GM18505 (cell line): ENCODE results near the gene ZNF385B.

Experiments
- ATAC-seq: cut with Tn5 transposase; IDR thresholded peaks from one replicate; pipeline ENCODE4 v1.9.1; 2021; ENCODE audit not compliant: unreplicated experiment
- POLR2A ChIP-seq: IDR thresholded peaks from 4 replicates; pipeline ENCODE4 v1.6.1; 2011; ENCODE audit warnings: borderline replicate concordance; ENCODE audit not compliant: insufficient read depth, insufficient read length; ENCODE audit errors: extremely low read depth

Gene ZNF385B

DNA sequence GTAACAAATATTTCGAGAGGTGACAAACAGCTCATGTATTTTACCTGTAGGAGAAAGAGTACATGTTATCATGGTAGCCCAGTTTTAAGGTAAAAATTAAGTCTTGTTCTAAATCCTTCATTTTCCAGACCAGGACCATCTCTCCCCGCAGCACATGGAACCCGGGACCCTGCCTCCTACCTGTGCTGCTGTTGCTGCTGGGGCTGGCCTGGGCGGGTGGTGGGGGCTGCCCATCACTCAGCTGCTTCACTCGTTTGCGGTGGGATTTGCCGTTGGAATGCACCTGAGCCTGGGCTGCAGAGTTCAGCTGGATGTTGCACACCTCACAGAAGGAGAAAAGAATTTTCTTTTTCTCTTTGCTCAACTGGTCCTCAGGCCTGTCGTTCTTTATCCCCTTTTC is 92.1 kb downstream of the ZNF385B start:
- TF ChIP-seq POLR2A, result no peak
- ATAC-seq, result no peak

DNA sequence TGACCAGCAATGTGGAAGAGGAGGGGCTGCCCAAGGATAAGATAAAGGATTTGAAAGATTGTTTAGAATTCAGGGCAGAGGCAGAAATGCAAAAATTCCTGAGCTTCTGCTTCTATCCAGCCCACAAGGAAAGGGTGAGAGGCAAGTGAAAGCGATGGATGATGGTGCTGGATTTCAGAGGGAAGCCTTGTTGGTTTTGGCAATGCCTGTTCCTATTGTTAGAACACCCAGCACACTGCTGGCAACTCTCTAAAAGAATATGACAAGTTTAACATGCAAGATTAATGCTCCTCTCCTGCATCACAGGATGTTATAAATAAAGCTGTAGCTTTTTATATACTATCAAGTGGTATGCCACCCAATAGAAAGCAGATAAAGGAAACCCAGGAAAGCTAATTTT is 92.6 kb downstream of the ZNF385B start:
- no peak for TF ChIP-seq POLR2A
- ATAC-seq, result no peak

- no peak for TF ChIP-seq POLR2A
- no peak for ATAC-seq
Measured at GRCh38 chr2:179765666-179766065, 95.7 kb downstream of the ZNF385B start.

DNA sequence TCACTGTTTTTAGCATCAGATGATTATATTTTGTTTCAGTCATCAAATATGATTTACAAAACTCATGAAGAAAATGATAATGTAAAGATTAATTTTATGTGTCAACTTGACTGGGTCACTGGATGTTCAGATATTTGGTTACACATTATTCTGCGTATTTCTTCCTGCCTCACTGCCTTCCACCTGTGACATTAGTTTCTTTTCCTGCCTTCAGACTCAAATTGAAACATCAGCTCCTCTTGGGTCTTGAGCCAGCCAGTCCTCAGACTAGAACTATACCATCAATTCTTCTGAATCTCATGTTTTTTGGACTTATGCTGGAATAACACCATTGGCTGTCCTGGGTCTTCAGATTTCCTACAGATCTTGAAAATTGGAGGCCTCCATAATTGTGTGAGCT is 96.7 kb downstream of the ZNF385B start:
- peak; percentile 77 for ATAC-seq
- TF ChIP-seq POLR2A, result no peak

- TF ChIP-seq POLR2A, result no peak
- ATAC-seq, result no peak
Measured at GRCh38 chr2:179758636-179759035, 102.8 kb downstream of the ZNF385B start.

GRCh38 chr2:179751163-179751809 is 110.1 kb downstream of the ZNF385B start:
- no peak for ATAC-seq
- no peak for TF ChIP-seq POLR2A

GRCh38 chr2:179749210-179749609 is 112.2 kb downstream of the ZNF385B start:
- no peak for TF ChIP-seq POLR2A
- ATAC-seq, result no peak

GRCh38 chr2:179746981-179747380 is 114.4 kb downstream of the ZNF385B start:
- no peak for TF ChIP-seq POLR2A
- ATAC-seq, result no peak

GRCh38 chr2:179745635-179746256 is 115.7 kb downstream of the ZNF385B start:
- no peak for ATAC-seq
- no peak for TF ChIP-seq POLR2A

GRCh38 chr2:179744401-179744800 is 117.0 kb downstream of the ZNF385B start:
- ATAC-seq, result no peak
- no peak for TF ChIP-seq POLR2A

- ATAC-seq, result no peak
- TF ChIP-seq POLR2A, result no peak
Measured at GRCh38 chr2:179741317-179741716, 120.1 kb downstream of the ZNF385B start.

GRCh38 chr2:179729966-179730365 is 131.4 kb downstream of the ZNF385B start:
- ATAC-seq, result no peak

GRCh38 chr2:179726461-179727180 is 134.8 kb downstream of the ZNF385B start:
- no peak for TF ChIP-seq POLR2A
- no peak for ATAC-seq

More at GRCh38 chr2:179729966-179730365, 131.4 kb downstream of the ZNF385B start:
- no peak for TF ChIP-seq POLR2A

GRCh38 chr2:179724403-179724802 is 137.0 kb downstream of the ZNF385B start:
- TF ChIP-seq POLR2A, result no peak

GRCh38 chr2:179720173-179720772 is 141.1 kb downstream of the ZNF385B start:
- no peak for ATAC-seq
- TF ChIP-seq POLR2A, result no peak

More at GRCh38 chr2:179724403-179724802, 137.0 kb downstream of the ZNF385B start:
- no peak for ATAC-seq
